ENCODE measurements around the gene EHF. TPM values are rescaled to one million over a fixed set of nuclear protein-coding genes. Genes with fewer than 3 reads are reported as not detected.

The EHF gene
- total and polyA plus RNA-seq, 4 donors, result 0.11 to 7.5 (median 0.61) TPM

DNA sequence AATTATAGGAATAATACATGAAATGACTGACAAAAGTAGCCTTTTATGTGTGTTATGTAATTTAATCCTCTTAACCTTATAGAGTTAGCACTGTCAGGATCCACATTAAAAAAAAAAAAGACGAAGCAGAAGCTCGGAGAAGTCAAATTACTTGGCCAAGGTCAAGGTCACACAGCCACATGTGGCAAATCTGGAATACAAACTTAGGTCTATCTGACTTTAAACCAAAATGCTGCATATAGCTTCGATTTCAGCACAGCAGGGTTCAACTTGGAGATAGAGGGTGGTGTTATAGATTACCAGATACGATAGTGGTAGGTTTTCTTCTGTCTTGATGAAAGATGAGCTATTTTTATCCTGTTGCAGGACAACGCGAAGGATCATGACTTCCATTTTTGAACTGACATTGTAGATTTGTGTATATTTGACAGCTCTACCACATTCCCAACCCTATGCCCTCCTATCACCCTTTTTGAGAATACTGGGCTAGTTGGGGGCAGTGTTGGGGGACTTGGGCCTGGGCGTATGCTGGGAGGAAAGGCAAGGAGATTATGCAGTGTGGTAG lies 11.6 kb upstream of the EHF start:
- H3K4me3 ChIP-seq (ENCODE audit: low read depth, low read length), result no peak overlapping the region
- 94% methylated on average over 4 of the region's 7 CpGs for WGBS (ENCODE audit: insufficient coverage)
- H3K9me3 ChIP-seq (ENCODE audit: control insufficient read depth, insufficient read depth, low read length), result no peaks in the 10 kb centered on the region
- no peak for DNase-seq (ENCODE audit: low read depth in 4 of 6, low spot score in 6 of 6)
- no peaks in the 10 kb centered on the region for H3K27me3 ChIP-seq (ENCODE audit: control insufficient read depth, insufficient read depth, low read length)
- H3K27ac ChIP-seq (ENCODE audit: low read depth, low read length), result no peak overlapping the region
- H3K36me3 ChIP-seq (ENCODE audit: control insufficient read depth, insufficient read depth, low read length), result no peaks in the 10 kb centered on the region
- H3K4me1 ChIP-seq (ENCODE audit: control insufficient read depth, insufficient read depth, low read length), result no peaks in the 10 kb centered on the region

DNA sequence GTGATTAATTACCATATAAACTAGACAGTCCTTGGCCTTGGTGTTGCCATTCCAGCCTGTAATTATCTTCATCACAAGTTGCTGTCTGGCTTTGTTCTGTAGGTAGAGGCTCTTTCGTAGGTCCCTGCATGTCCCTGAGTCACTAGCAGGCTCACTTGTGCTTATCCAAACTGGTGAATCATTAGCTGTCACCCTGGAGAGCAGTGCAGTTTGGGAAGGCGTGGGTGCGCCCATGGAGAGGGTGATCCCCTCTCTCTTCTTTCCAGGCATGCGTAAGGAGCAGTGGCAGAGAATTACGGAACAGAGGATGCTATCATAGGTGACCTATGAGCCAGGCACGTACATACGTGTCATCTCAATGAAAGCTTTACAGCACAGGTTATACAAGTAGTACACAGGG lies 11.0 kb upstream of the EHF start:
- no peaks in the 10 kb centered on the region for H3K36me3 ChIP-seq (ENCODE audit: control insufficient read depth, insufficient read depth, low read length)
- H3K27me3 ChIP-seq (ENCODE audit: control insufficient read depth, insufficient read depth, low read length), result no peaks in the 10 kb centered on the region
- no peak for DNase-seq (ENCODE audit: low read depth in 4 of 6, low spot score in 6 of 6)
- H3K9me3 ChIP-seq (ENCODE audit: control insufficient read depth, insufficient read depth, low read length), result no peaks in the 10 kb centered on the region
- H3K4me3 ChIP-seq (ENCODE audit: low read depth, low read length), result no peak overlapping the region
- 97% methylated on average over 6 of the region's 7 CpGs for WGBS (ENCODE audit: insufficient coverage)
- no peak overlapping the region for H3K27ac ChIP-seq (ENCODE audit: low read depth, low read length)
- H3K4me1 ChIP-seq (ENCODE audit: control insufficient read depth, insufficient read depth, low read length), result no peaks in the 10 kb centered on the region

DNA sequence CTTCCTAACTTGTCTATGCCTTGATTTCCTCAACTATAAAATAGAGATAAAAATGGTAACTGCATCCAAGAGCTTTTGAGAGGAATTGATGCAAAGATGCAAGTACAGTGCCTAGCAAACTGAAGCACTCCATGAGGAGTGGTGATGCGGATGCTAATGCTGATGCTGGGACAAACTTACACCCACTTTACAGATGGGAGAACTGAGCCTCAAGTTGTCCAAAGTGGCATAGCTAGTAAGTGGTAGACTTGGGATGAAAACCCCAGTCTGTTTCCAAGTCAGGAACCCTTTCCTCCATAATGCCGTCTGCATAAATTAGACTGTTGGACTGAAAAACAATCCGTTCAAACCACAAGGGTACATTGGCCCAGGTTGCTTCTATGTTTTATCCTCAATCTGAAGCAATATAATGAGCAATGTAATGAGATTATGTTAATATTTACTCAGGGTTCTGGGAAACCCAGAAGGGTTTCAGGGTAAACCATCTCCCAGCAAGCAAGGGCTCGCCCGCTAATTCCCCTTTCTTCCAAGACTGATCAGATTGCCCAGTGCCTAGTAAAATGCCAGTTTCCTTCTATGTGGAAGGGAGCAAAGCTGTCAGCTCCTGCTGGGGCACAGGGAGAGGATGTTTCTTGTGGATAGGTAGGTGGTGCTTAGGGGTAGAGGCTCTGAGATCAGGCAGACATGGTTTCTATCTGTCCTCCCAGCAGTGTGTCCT lies 10.4 kb upstream of the EHF start:
- no peaks in the 10 kb centered on the region for H3K4me1 ChIP-seq (ENCODE audit: control insufficient read depth, insufficient read depth, low read length)
- H3K27ac ChIP-seq (ENCODE audit: low read depth, low read length), result no peak overlapping the region
- H3K27me3 ChIP-seq (ENCODE audit: control insufficient read depth, insufficient read depth, low read length), result no peaks in the 10 kb centered on the region
- no peak overlapping the region for H3K4me3 ChIP-seq (ENCODE audit: low read depth, low read length)
- H3K9me3 ChIP-seq (ENCODE audit: control insufficient read depth, insufficient read depth, low read length), result no peaks in the 10 kb centered on the region
- 100% methylated on average over 1 of the region's 5 CpGs for WGBS (ENCODE audit: insufficient coverage)
- DNase-seq (ENCODE audit: low read depth in 4 of 6, low spot score in 6 of 6), result no peak
- no peaks in the 10 kb centered on the region for H3K36me3 ChIP-seq (ENCODE audit: control insufficient read depth, insufficient read depth, low read length)

DNA sequence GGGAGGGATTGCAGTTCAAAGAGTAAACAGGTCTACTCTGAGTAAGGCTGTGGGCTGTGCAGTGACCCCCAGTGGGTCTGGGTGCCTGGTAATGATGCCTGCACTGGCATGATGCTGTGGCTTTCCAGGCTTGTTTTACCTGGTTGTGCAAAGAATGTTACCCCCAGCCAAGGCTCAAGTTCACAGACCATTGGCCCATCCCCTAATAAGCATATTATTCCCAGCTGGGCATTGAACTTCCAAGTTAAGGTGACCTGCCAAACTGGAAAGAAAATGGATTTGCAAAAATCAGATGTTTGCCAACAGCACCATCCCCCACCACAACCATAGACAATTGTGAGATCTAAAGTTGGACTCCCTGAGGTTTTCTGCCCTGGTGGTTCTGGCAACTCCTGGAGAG lies 7.9 kb upstream of the EHF start:
- H3K36me3 ChIP-seq (ENCODE audit: control insufficient read depth, insufficient read depth, low read length), result no peaks in the 10 kb centered on the region
- no peaks in the 10 kb centered on the region for H3K9me3 ChIP-seq (ENCODE audit: control insufficient read depth, insufficient read depth, low read length)
- H3K4me3 ChIP-seq (ENCODE audit: low read depth, low read length), result no peak overlapping the region
- H3K27me3 ChIP-seq (ENCODE audit: control insufficient read depth, insufficient read depth, low read length), result no peaks in the 10 kb centered on the region
- no peak overlapping the region for H3K27ac ChIP-seq (ENCODE audit: low read depth, low read length)
- no peaks in the 10 kb centered on the region for H3K4me1 ChIP-seq (ENCODE audit: control insufficient read depth, insufficient read depth, low read length)
- no peak for DNase-seq (ENCODE audit: low read depth in 4 of 6, low spot score in 6 of 6)

DNA sequence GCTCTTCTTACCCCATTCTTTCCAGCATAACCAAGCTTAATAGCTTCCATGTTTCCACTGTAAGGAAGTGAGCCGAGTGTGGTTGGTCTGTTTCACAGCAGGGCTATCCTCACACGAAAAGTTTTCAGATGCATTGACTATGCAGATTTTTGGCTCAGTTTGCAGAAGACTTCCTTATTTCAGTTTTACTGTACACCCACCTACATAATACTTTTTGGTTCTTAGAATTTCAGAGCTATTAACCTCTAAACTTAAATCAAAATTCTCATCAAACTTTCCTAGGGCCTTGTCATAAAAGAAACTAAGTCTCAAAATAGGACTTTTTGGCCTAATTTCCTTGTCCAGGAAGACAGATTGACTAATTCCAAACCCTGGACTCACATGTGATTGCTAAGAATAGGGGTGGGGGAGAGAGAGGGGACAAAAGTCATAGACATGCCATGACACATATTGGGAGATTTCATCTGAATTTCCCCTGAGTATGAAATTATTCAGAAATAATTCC lies 7.3 kb upstream of the EHF start:
- no peak overlapping the region for H3K27ac ChIP-seq (ENCODE audit: low read depth, low read length)

DNA sequence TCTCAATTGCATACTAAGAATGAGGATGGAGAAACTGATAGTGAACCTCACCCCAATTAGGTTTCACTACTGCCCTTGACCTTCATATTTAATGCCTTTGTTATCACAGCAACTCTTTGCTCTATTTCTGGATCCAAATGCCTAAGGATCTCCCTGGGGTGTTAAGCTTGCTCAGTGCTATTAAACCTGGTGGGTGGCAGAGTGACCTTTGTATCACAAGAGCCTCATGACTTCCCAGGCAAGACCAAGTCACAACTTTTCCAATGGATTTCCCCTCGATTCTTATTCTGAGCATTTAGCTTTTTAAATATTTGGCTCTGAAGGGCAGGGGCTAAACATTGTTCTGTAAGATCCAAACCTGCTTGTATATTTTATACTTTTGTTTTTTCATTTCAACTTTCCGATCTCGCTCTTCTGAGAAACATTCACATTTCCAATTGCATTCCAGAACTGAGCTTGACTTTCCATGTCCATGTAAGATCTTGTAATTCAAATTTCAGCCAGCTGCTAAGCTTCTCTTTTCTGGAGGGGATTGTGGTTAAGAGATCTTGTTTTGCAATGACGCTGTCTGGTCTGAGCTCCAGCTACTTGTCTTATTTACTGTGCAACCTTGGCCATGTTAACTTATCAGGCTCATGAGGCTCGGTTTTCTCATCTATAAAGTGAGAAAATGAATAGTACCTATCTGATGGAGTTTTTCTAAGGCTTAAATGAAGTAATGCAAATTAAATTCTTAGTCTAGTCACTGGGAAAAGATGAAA lies 6.4 kb upstream of the EHF start:
- Histone ChIP-seq H3K4me3 (ENCODE audit: low read depth, low read length) (no peak overlapping the region), H3K4me1 (ENCODE audit: control insufficient read depth, insufficient read depth, low read length) (no peaks in the 10 kb centered on the region), H3K27me3 (ENCODE audit: control insufficient read depth, insufficient read depth, low read length) (no peaks in the 10 kb centered on the region), H3K9me3 (ENCODE audit: control insufficient read depth, insufficient read depth, low read length) (no peaks in the 10 kb centered on the region), H3K36me3 (ENCODE audit: control insufficient read depth, insufficient read depth, low read length) (no peaks in the 10 kb centered on the region), H3K27ac (ENCODE audit: low read depth, low read length) (no peak overlapping the region)
- WGBS (ENCODE audit: insufficient coverage), result no CpG with 5 or more reads among the region's 5 CpGs
- DNase-seq (ENCODE audit: low read depth in 4 of 6, low spot score in 6 of 6), result no peak

More for the DNA sequence above, 7.3 kb upstream of the EHF start:
- Histone ChIP-seq H3K4me3 (ENCODE audit: low read depth, low read length) (no peak overlapping the region), H3K4me1 (ENCODE audit: control insufficient read depth, insufficient read depth, low read length) (no peaks in the 10 kb centered on the region), H3K27me3 (ENCODE audit: control insufficient read depth, insufficient read depth, low read length) (no peaks in the 10 kb centered on the region), H3K9me3 (ENCODE audit: control insufficient read depth, insufficient read depth, low read length) (no peaks in the 10 kb centered on the region), H3K36me3 (ENCODE audit: control insufficient read depth, insufficient read depth, low read length) (no peaks in the 10 kb centered on the region)
- 86% methylated on average over 1 of the region's 2 CpGs for WGBS (ENCODE audit: insufficient coverage)
- DNase-seq (ENCODE audit: low read depth in 4 of 6, low spot score in 6 of 6), result no peak

DNA sequence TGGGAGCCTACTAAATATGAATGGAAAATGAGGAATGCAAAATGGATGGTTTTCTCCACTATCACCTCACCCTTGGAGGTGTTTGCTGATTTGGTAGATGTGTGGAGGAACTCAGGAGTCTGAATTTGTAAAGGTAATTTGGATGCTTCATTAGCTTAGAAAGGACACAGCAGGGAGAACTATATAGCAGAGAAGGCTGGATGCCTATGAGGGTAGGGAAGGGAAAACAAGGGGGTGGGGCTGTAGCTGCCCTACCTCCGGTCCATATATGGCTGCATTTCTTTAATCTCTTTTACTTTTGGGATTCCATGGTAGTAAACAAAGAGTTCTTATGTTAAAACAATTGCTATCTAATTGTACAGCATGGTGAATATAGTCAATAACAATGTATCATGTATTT lies 4.8 kb upstream of the EHF start:
- H3K4me3 ChIP-seq (ENCODE audit: low read depth, low read length), result no peak overlapping the region
- no peaks in the 10 kb centered on the region for H3K4me1 ChIP-seq (ENCODE audit: control insufficient read depth, insufficient read depth, low read length)
- H3K27ac ChIP-seq (ENCODE audit: low read depth, low read length), result no peak overlapping the region
- no peak for DNase-seq (ENCODE audit: low read depth in 4 of 6, low spot score in 6 of 6)
- H3K36me3 ChIP-seq (ENCODE audit: control insufficient read depth, insufficient read depth, low read length), result no peaks in the 10 kb centered on the region
- H3K27me3 ChIP-seq (ENCODE audit: control insufficient read depth, insufficient read depth, low read length), result no peaks in the 10 kb centered on the region
- H3K9me3 ChIP-seq (ENCODE audit: control insufficient read depth, insufficient read depth, low read length), result no peaks in the 10 kb centered on the region
- no CpG with 5 or more reads among the region's 1 CpG for WGBS (ENCODE audit: insufficient coverage)

DNA sequence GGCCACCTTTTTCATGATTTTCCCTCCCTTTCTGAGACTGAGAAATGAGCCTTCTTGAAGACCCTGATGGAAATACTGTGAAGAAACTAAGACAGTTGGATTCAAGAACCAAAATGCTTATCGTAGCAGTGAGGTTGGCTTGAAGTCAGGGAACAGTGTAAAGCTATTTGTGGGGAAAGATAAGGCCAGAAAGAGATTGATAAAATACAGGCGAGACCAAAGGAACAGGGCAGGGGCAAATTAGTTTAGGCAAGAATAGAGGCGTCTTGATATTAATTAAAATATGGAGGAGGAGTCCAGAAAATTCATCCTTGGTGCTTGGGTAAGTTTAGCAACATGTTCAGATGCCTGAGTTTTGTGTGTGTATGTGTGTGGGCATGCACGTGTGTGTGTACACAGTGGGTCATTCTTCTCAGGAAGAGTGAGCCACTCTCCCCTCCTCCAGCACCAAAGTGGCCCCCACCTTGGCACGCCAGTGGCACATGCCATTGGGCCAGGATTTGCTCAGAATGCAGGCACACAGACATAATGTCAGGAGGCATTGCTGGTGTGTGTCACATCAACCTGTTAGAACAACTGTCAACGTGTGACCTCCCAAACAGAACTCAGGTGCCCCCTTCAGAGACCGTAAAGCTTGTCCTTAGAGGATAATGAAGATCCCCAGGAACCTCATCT lies 3.9 kb upstream of the EHF start:
- Histone ChIP-seq H3K4me1 (ENCODE audit: control insufficient read depth, insufficient read depth, low read length) (no peaks in the 10 kb centered on the region), H3K4me3 (ENCODE audit: low read depth, low read length) (no peak overlapping the region), H3K36me3 (ENCODE audit: control insufficient read depth, insufficient read depth, low read length) (no peaks in the 10 kb centered on the region), H3K27ac (ENCODE audit: low read depth, low read length) (no peak overlapping the region), H3K9me3 (ENCODE audit: control insufficient read depth, insufficient read depth, low read length) (no peaks in the 10 kb centered on the region), H3K27me3 (ENCODE audit: control insufficient read depth, insufficient read depth, low read length) (no peaks in the 10 kb centered on the region)
- DNase-seq (ENCODE audit: low read depth in 4 of 6, low spot score in 6 of 6), result no peak
- WGBS (ENCODE audit: insufficient coverage), result 75% methylated on average over 5 of the region's 7 CpGs

DNA sequence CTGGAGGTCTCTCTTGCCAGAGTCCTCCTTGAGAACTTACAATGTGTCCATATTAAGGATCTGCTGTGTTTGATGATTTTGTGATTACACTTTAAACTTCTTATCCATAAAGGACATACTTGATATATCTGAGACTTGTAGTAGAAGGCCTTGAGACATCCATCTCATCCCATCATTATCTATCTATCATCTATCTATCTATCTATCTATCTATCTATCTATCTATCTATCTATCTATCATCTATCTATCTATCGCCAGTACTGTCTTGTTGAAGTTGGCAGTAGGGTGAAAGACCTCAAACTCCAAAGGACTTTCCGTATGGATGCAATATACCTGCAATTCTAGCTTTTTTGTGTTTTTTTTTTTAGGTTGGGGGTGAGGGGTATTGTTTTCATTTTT lies 2.5 kb upstream of the EHF start:
- Histone ChIP-seq H3K27ac (ENCODE audit: low read depth, low read length) (no peak overlapping the region), H3K36me3 (ENCODE audit: control insufficient read depth, insufficient read depth, low read length) (no peaks in the 10 kb centered on the region), H3K4me3 (ENCODE audit: low read depth, low read length) (no peak overlapping the region), H3K27me3 (ENCODE audit: control insufficient read depth, insufficient read depth, low read length) (no peaks in the 10 kb centered on the region), H3K4me1 (ENCODE audit: control insufficient read depth, insufficient read depth, low read length) (no peaks in the 10 kb centered on the region), H3K9me3 (ENCODE audit: control insufficient read depth, insufficient read depth, low read length) (no peaks in the 10 kb centered on the region)
- DNase-seq (ENCODE audit: low read depth in 4 of 6, low spot score in 6 of 6), result no peak
- WGBS (ENCODE audit: insufficient coverage), result no CpG with 5 or more reads among the region's 2 CpGs
